ENCODE results near the gene TMEM38B.

GRCh38 chr9:105697871-105698270, 3.5 kb downstream of the TMEM38B start:
- TF ChIP-seq POLR2A (IDR thresholded peaks at IDR 0.05) (no peak), CTCF (IDR thresholded peaks at IDR 0.05) (no peak)

All from Peyer's patch (tissue), 4 donors.